ENCODE data around the gene B3GAT2. TPM values are rescaled to one million over a fixed set of nuclear protein-coding genes. Genes with fewer than 3 reads are reported as not detected.

Gene B3GAT2
- total RNA-seq, 3 donors from 2014 or later: 0.13 TPM; not detected in 2

DNA sequence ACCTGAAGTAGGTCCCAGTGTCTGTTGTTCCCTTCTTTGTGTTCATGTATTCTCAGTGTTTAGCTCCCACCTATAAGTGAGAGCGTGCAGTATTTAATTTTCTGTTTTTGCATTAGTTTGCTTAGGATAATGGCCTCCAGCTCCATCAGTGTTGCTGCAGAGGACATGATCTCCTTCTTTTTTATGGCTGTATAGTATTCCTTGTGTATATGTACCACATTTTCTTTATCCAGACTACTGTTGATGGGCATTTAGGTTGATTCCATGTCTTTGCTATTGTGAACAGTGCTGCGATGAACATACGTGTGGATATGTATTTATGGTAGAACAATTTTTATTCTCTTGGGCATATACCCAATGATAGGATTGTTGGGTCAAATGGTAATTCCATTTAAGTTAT is 125.4 kb downstream of the B3GAT2 start:
- DNase-seq (no peak), ATAC-seq (no peak)
- no peak for TF ChIP-seq CTCF (IDR thresholded peaks at IDR 0.05)
- Histone ChIP-seq H3K9me3 (no peaks in the 10 kb centered on the region), H3K4me3 (no peak overlapping the region), H3K4me1 (ENCODE audit: low read depth) (no peaks in the 10 kb centered on the region), H3K36me3 (ENCODE audit: low read depth) (no peaks in the 10 kb centered on the region)
- intact Hi-C loops (cut with DNase I, micrococcal nuclease): no loop called here

DNA sequence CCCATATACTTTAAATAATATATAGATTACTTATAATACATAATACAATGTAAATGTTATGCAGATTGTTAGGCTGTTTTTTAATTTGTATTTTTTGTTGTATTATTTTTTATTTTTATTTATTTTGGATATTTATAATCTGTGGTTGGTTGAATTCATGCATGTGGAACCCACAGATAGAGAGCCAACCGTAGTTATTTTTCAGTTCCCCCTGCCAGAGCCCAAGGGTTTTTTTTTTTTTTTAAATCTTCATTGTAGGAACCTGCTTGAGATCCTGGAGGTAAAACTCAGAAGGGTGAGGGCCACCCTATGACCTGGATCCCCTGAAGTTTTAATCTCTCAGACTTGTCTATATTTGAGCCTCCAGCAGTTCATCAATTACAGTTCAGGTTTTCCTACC is 133.2 kb downstream of the B3GAT2 start:
- no peak for TF ChIP-seq CTCF (IDR thresholded peaks at IDR 0.05)
- H3K9me3 ChIP-seq: no peaks in the 10 kb centered on the region
- no peak overlapping the region for H3K4me3 ChIP-seq
- DNase-seq (no peak), ATAC-seq (no peak)
- H3K36me3 ChIP-seq (ENCODE audit: low read depth): no peaks in the 10 kb centered on the region
- intact Hi-C loops (cut with DNase I, micrococcal nuclease): no loop called here
- H3K4me1 ChIP-seq (ENCODE audit: low read depth): no peaks in the 10 kb centered on the region

DNA sequence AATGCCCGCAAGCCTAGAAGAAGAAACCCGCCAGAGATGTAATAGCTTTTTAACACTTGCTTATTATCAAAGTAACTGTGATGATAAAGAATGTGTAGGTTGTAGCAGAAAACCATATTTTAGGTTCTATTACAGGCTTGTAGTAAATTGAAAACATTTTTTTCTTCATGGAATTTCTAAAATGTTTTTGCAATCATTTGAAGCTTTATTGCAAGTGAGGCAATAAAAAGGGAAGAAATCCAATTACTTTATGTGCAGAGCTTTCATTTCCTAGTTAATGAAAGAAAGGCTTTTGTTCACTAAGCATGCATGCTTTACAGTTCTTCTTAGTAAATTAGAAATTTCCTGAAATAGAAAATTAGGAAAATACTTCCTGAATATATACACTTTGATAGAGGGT is 135.1 kb downstream of the B3GAT2 start:
- no peak for TF ChIP-seq CTCF (IDR thresholded peaks at IDR 0.05)
- DNase-seq (no peak), ATAC-seq (no peak)
- Histone ChIP-seq H3K9me3 (no peaks in the 10 kb centered on the region), H3K4me3 (no peak overlapping the region), H3K4me1 (ENCODE audit: low read depth) (no peaks in the 10 kb centered on the region), H3K36me3 (ENCODE audit: low read depth) (no peaks in the 10 kb centered on the region)
- intact Hi-C loops (cut with DNase I, micrococcal nuclease): no loop called here

GRCh38 chr6:70820778-70821177 is 136.1 kb downstream of the B3GAT2 start:
- Histone ChIP-seq H3K9me3 (no peaks in the 10 kb centered on the region), H3K4me1 (ENCODE audit: low read depth) (no peaks in the 10 kb centered on the region), H3K36me3 (ENCODE audit: low read depth) (no peaks in the 10 kb centered on the region), H3K4me3 (no peak overlapping the region)
- no peak for TF ChIP-seq CTCF (IDR thresholded peaks at IDR 0.05)
- ATAC-seq: no peak
- intact Hi-C loops (cut with DNase I, micrococcal nuclease): no loop called here
- DNase-seq: no peak

DNA sequence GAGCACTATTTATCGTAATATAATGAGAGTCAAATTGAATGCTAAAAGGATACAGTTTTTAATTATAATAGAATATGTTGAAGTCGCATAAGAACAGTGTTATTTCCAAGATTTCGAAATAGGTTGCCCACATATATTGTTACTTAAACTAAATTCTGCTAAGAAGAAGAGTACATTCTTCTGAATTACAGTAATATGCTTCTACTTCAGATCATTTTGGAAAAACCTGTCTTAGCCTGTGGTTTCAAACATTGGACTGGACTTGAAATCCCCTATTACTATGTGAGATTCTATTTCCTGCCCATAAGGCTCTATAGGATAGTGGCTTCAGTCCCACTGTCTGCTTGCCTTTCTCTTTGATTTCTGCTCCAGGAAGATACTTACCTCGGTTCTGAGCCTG is 137.2 kb downstream of the B3GAT2 start:
- intact Hi-C loops (cut with DNase I, micrococcal nuclease): no loop called here
- ATAC-seq (no peak), DNase-seq (no peak)
- Histone ChIP-seq H3K36me3 (ENCODE audit: low read depth) (no peaks in the 10 kb centered on the region), H3K9me3 (no peaks in the 10 kb centered on the region), H3K4me3 (no peak overlapping the region), H3K4me1 (ENCODE audit: low read depth) (no peaks in the 10 kb centered on the region)
- no peak for TF ChIP-seq CTCF (IDR thresholded peaks at IDR 0.05)

GRCh38 chr6:70813885-70814284 is 143.0 kb downstream of the B3GAT2 start:
- H3K4me3 ChIP-seq: no peak overlapping the region
- DNase-seq (no peak), ATAC-seq (no peak)
- no peaks in the 10 kb centered on the region for H3K36me3 ChIP-seq (ENCODE audit: low read depth)
- H3K4me1 ChIP-seq (ENCODE audit: low read depth): no peaks in the 10 kb centered on the region
- intact Hi-C loops (cut with DNase I, micrococcal nuclease): no loop called here
- no peaks in the 10 kb centered on the region for H3K9me3 ChIP-seq
- TF ChIP-seq CTCF (IDR thresholded peaks at IDR 0.05): no peak
